Thymus (tissue), 11 donors: Measurements from ENCODE around the gene TDRD5. TPM values are rescaled to one million over a fixed set of nuclear protein-coding genes. Genes with fewer than 3 reads are reported as not detected.
A peak's percentile ranks its signal among the peaks of the same experiment; 100 is the strongest.
"Not testable (repeated sequence)": the region's sequence is repeated elsewhere in the genome, so short reads cannot be mapped to it uniquely, and the experiment has no call there.

Source experiments
- DNase-seq, 9 donors: peaks; one replicate each; pipeline ENCODE4 v3.0.0-alpha.2; 2013; ENCODE audit warnings: low spot score in 9 of 9, low read depth in 6 of 9, missing footprints in 1 of 9
- H3K27ac ChIP-seq, 2 donors: one replicate each; pipeline ENCODE4 v1.5.1; 2013; ENCODE audit warnings: control low read depth in 1 of 2, low read depth in 1 of 2, low read length in 1 of 2, mild to moderate bottlenecking in 1 of 2, moderate library complexity in 1 of 2
- H3K27me3 ChIP-seq, 2 donors: one replicate each; pipeline ENCODE4 v1.5.1; 2013; ENCODE audit warnings: low read length in 1 of 2; ENCODE audit not compliant: control insufficient read depth in 2 of 2, insufficient read depth in 1 of 2
- H3K36me3 ChIP-seq, 2 donors: one replicate each; pipeline ENCODE4 v1.5.1; 2013; ENCODE audit warnings: low read length in 1 of 2, mild to moderate bottlenecking in 1 of 2, moderate library complexity in 1 of 2; ENCODE audit not compliant: control insufficient read depth in 2 of 2, insufficient read depth in 2 of 2
- H3K4me1 ChIP-seq, 2 donors: one replicate each; pipeline ENCODE4 v1.5.1; 2013; ENCODE audit warnings: low read length in 2 of 2; ENCODE audit not compliant: control insufficient read depth in 2 of 2, insufficient read depth in 2 of 2
- H3K4me3 ChIP-seq, 2 donors: one replicate each; pipeline ENCODE4 v1.5.1; 2013; ENCODE audit warnings: low read length in 2 of 2, control low read depth in 1 of 2, mild to moderate bottlenecking in 1 of 2
- H3K9me3 ChIP-seq, 2 donors: one replicate each; pipeline ENCODE4 v1.5.1; 2013; ENCODE audit warnings: low read length in 1 of 2, mild to moderate bottlenecking in 1 of 2; ENCODE audit not compliant: control insufficient read depth in 2 of 2, insufficient read depth in 1 of 2
- WGBS: extraction: QIAGEN DNeasy Blood & Tissue Kit; methylation state at CpG from one replicate; pipeline ENCODE4 v1.1.7; 2013; 5-methylcytosine and 5-hydroxymethylcytosine counted together
- polyA plus RNA-seq: library from polyadenylated mRNA; stranded (reverse); fragments of 200-250 nt; gene quantifications from one replicate; pipeline ENCODE4 v1.2.3, GENCODE V29; 2013
- total RNA-seq: library from RNA; stranded (reverse); fragments of 120-200 nt; gene quantifications from one replicate; pipeline ENCODE4 v1.2.4, GENCODE V29; 2013
- donor health status: healthy.

TDRD5 gene
- total and polyA plus RNA-seq, 2 donors: 0.52 to 0.66 TPM

- no peak overlapping the region for H3K27ac ChIP-seq
- H3K9me3 ChIP-seq: no peaks in the 10 kb centered on the region
- DNase-seq: no peak
- H3K27me3 ChIP-seq: no peaks in the 10 kb centered on the region
- no peak overlapping the region for H3K4me3 ChIP-seq
- no peaks in the 10 kb centered on the region for H3K36me3 ChIP-seq
- H3K4me1 ChIP-seq: no peaks in the 10 kb centered on the region
Observed at GRCh38 chr1:179661018-179661417, 69.4 kb downstream of the TDRD5 start.

- no peaks in the 10 kb centered on the region for H3K4me1 ChIP-seq
- H3K4me3 ChIP-seq: no peak overlapping the region
- H3K9me3 ChIP-seq: no peaks in the 10 kb centered on the region
- 73% methylated on average over 3 of the region's 3 CpGs for WGBS
- H3K36me3 ChIP-seq: no peaks in the 10 kb centered on the region
- H3K27me3 ChIP-seq: no peaks in the 10 kb centered on the region
- DNase-seq: no peak
- no peak overlapping the region for H3K27ac ChIP-seq
Observed at GRCh38 chr1:179663810-179664209, 72.2 kb downstream of the TDRD5 start.

GRCh38 chr1:179677882-179678281 is 86.2 kb downstream of the TDRD5 start:
- WGBS: 88% methylated on average over 6 of the region's 6 CpGs
- Histone ChIP-seq H3K27ac (no peak overlapping the region), H3K9me3 (no peaks in the 10 kb centered on the region)

GRCh38 chr1:179694530-179694929 is 102.9 kb downstream of the TDRD5 start:
- 60% methylated on average over 6 of the region's 6 CpGs for WGBS
- H3K9me3 ChIP-seq, H3K27ac ChIP-seq, DNase-seq, H3K4me3 ChIP-seq, H3K4me1 ChIP-seq, H3K36me3 ChIP-seq, H3K27me3 ChIP-seq: not testable (repeated sequence)

More at GRCh38 chr1:179677882-179678281, 86.2 kb downstream of the TDRD5 start:
- Histone ChIP-seq H3K36me3 (no peaks in the 10 kb centered on the region), H3K4me3 (no peak overlapping the region), H3K27me3 (no peaks in the 10 kb centered on the region), H3K4me1 (no peaks in the 10 kb centered on the region)
- no peak for DNase-seq

- H3K36me3 ChIP-seq: no peaks in the 10 kb centered on the region
- H3K27me3 ChIP-seq: no peaks in the 10 kb centered on the region
- 94% methylated on average over 5 of the region's 5 CpGs for WGBS
- no peaks in the 10 kb centered on the region for H3K9me3 ChIP-seq
- no peaks in the 10 kb centered on the region for H3K4me1 ChIP-seq
- no peak for DNase-seq
- H3K4me3 ChIP-seq: no peak overlapping the region
- no peak overlapping the region for H3K27ac ChIP-seq
Observed at GRCh38 chr1:179702946-179703539, 111.4 kb downstream of the TDRD5 start.

- H3K4me3 ChIP-seq: no peak overlapping the region
- DNase-seq: peak; percentile 11 to 76 (median 53)
- H3K27ac ChIP-seq: no peak overlapping the region
- no peaks in the 10 kb centered on the region for H3K36me3 ChIP-seq
- H3K4me1 ChIP-seq: peaks cover 0 to 5% of the 10 kb centered on the region in 2 donors
- no peaks in the 10 kb centered on the region for H3K27me3 ChIP-seq
- 1% methylated on average over 3 of the region's 3 CpGs for WGBS
- H3K9me3 ChIP-seq: no peaks in the 10 kb centered on the region
Observed at GRCh38 chr1:179706339-179706941, 114.8 kb downstream of the TDRD5 start.

- WGBS: 88% methylated on average over 2 of the region's 2 CpGs
- H3K27me3 ChIP-seq: no peaks in the 10 kb centered on the region
- no peaks in the 10 kb centered on the region for H3K9me3 ChIP-seq
- no peak for DNase-seq
- no peaks in the 10 kb centered on the region for H3K36me3 ChIP-seq
- peaks cover 0 to 5% of the 10 kb centered on the region in 2 donors for H3K4me1 ChIP-seq
- no peak overlapping the region for H3K4me3 ChIP-seq
- H3K27ac ChIP-seq: no peak overlapping the region
Observed at GRCh38 chr1:179707406-179707805, 115.8 kb downstream of the TDRD5 start.

- no peak for DNase-seq
- Histone ChIP-seq H3K27ac (no peak overlapping the region), H3K4me3 (no peak overlapping the region), H3K4me1 (peaks cover 0 to 5% of the 10 kb centered on the region in 2 donors), H3K27me3 (no peaks in the 10 kb centered on the region), H3K9me3 (no peaks in the 10 kb centered on the region), H3K36me3 (no peaks in the 10 kb centered on the region)
- 94% methylated on average over 6 of the region's 6 CpGs for WGBS
Observed at GRCh38 chr1:179708434-179709195, 117.0 kb downstream of the TDRD5 start.

- Histone ChIP-seq H3K9me3 (no peaks in the 10 kb centered on the region), H3K4me1 (peaks cover 0 to 5% of the 10 kb centered on the region in 2 donors), H3K36me3 (no peaks in the 10 kb centered on the region), H3K4me3 (no peak overlapping the region), H3K27me3 (no peaks in the 10 kb centered on the region), H3K27ac (peak overlapping the region in 1 of 2 donors; percentile 19)
- WGBS: 29% methylated on average over 5 of the region's 5 CpGs
- DNase-seq: peak in 5 of 9 donors; percentile 13 to 51 (median 27)
Observed at GRCh38 chr1:179709841-179710329, 118.3 kb downstream of the TDRD5 start.
